Glutamatergic neuron (in vitro differentiated cells): ENCODE data around the gene RNF123. TPM values are rescaled to one million over a fixed set of nuclear protein-coding genes. Genes with fewer than 3 reads are reported as not detected.

ENCODE experiments used
- DNase-seq: peaks from one replicate; pipeline ENCODE4 v3.0.0; 2022
- H3K27ac Mint-ChIP-seq: one replicate; pipeline ENCODE4 v1.8.0; 2020; ENCODE audit warnings: mild to moderate bottlenecking, mixed read lengths, inconsistent platforms; ENCODE audit not compliant: unreplicated experiment
- H3K27me3 Mint-ChIP-seq: one replicate; pipeline ENCODE4 v1.8.0; 2020; ENCODE audit warnings: mild to moderate bottlenecking, moderate library complexity, mixed read lengths, inconsistent platforms; ENCODE audit not compliant: unreplicated experiment
- H3K36me3 Mint-ChIP-seq: one replicate; pipeline ENCODE4 v1.8.0; 2020; ENCODE audit warnings: mild to moderate bottlenecking, mixed read lengths, inconsistent platforms; ENCODE audit not compliant: unreplicated experiment
- H3K4me1 Mint-ChIP-seq: one replicate; pipeline ENCODE4 v1.8.0; 2020; ENCODE audit warnings: mild to moderate bottlenecking, low read depth, mixed read lengths, inconsistent platforms; ENCODE audit not compliant: unreplicated experiment
- H3K4me3 Mint-ChIP-seq: one replicate; pipeline ENCODE4 v1.8.0; 2020; ENCODE audit warnings: mild to moderate bottlenecking, mixed read lengths, inconsistent platforms; ENCODE audit not compliant: unreplicated experiment
- H3K9me3 Mint-ChIP-seq: one replicate; pipeline ENCODE4 v1.8.0; 2020; ENCODE audit warnings: mild to moderate bottlenecking, moderate library complexity, mixed read lengths, inconsistent platforms; ENCODE audit not compliant: unreplicated experiment
- total RNA-seq: library from RNA; stranded (reverse); fragmentation: NEBNext Ultra II Directional; extraction: Animal tissue kit (Norgen Biotek cat#: 25700); gene quantifications from one replicate; pipeline ENCODE4 v1.2.1, GENCODE V29; 2021; ENCODE audit not compliant: unreplicated experiment
- TF ChIP-seq, protein P1 (sequence below): fragments of 200-600 bp; sonication (generic); IDR thresholded peaks from one replicate; pipeline ENCODE4 v1.5.0; 2021; ENCODE audit not compliant: partially characterized antibody, unreplicated experiment

Gene RNF123
- total RNA-seq, 1 donor from 2014 or later, result 56.6 TPM

DNA sequence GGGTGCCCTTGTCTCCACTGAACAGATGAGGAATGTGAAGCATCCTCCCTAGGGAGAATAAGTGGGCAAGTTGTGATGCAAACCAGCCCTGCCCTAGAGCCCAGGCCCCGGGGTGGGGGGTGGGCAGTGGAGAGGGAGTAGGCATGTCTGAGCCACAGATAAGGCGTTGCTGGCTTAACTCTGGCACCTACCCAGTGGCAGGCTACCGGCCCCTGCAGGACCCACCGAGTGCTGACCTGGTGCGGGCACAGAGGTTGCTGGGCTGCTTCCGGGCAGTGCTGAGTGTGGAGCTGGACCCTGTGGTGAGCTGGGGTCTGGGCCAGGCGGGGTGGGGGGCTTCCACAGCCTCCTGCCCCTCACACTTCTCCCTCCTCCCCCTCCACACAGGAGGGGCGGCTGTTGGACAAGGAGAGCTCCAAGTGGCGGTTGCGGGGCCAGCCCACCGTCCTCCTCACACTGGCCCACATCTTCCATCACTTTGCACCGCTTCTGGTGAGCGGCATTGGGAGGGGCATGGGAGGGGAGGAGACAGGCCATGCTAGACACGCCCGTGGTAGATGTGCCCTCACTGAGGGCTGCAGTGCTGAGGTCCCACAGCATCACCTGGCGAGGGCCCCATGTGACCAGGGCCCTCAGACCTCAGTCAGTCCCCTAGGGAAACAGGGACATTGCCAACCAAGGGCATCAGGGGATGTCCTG is 10.1 kb downstream of the RNF123 start:
- Mint-ChIP-seq H3K36me3 (no peaks in the 10 kb centered on the region), H3K4me1 (no peaks in the 10 kb centered on the region), H3K27me3 (peaks cover 5% of the 10 kb centered on the region), H3K27ac (no peak overlapping the region), H3K4me3 (no peak overlapping the region), H3K9me3 (no peaks in the 10 kb centered on the region)
- DNase-seq, result no peak
- TF ChIP-seq, protein P1, sequence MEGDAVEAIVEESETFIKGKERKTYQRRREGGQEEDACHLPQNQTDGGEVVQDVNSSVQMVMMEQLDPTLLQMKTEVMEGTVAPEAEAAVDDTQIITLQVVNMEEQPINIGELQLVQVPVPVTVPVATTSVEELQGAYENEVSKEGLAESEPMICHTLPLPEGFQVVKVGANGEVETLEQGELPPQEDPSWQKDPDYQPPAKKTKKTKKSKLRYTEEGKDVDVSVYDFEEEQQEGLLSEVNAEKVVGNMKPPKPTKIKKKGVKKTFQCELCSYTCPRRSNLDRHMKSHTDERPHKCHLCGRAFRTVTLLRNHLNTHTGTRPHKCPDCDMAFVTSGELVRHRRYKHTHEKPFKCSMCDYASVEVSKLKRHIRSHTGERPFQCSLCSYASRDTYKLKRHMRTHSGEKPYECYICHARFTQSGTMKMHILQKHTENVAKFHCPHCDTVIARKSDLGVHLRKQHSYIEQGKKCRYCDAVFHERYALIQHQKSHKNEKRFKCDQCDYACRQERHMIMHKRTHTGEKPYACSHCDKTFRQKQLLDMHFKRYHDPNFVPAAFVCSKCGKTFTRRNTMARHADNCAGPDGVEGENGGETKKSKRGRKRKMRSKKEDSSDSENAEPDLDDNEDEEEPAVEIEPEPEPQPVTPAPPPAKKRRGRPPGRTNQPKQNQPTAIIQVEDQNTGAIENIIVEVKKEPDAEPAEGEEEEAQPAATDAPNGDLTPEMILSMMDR, result no peak

DNA sequence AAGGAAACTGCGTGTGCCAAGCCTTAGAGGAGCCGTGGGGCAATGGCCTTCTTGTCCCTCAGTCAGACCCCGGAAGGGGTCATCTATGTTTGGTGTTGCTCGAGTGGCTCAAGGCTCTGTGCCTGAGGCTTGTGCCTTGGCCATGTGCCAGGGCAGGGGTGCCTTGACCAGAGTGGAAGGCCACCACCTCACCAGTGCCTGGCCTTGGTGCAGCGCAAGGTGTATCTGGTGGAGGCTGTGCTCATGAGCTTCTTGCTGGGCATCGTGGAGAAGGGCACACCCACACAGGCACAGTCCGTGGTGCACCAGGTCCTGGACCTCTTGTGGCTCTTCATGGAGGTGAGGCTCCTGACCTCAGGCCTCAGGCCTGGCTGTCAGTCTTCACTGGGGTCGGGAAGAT is 10.7 kb downstream of the RNF123 start:
- H3K27me3 Mint-ChIP-seq, result peaks cover 5% of the 10 kb centered on the region
- TF ChIP-seq, protein P1, result no peak
- no peaks in the 10 kb centered on the region for H3K36me3 Mint-ChIP-seq
- no peak overlapping the region for H3K27ac Mint-ChIP-seq
- H3K4me3 Mint-ChIP-seq, result no peak overlapping the region
- H3K9me3 Mint-ChIP-seq, result no peaks in the 10 kb centered on the region
- H3K4me1 Mint-ChIP-seq, result no peaks in the 10 kb centered on the region
- no peak for DNase-seq

DNA sequence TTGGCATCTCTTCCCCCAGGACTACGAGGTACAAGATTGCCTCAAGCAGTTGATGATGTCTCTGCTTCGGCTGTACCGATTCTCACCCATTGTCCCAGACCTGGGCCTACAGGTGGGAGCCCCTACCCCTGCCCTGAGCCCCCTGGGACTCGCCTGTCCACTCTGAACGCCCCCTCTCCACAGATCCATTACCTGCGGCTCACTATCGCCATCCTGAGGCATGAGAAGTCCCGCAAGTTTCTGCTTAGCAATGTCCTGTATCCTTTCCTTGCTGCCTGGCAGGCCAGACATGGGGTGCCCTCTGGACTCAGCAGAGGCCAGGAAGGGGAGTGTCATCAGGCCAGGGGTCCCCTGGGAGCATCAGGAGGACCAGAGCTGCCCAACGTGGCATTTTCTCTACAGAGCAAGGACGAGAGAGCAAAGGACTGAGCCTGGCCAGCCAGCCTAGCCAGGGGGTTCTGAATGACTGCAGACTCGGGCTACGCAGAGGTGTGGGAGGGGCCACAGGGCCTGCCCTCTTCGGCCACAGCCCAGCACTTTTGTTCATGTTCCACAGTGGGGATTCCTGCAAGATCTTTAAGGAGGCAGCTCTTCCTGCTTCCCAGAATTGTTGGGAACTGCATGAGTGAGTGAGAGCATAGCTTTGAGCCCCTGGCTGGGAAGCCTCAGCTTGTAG is 11.2 kb downstream of the RNF123 start:
- Mint-ChIP-seq H3K27ac (no peak overlapping the region), H3K9me3 (no peaks in the 10 kb centered on the region), H3K4me1 (no peaks in the 10 kb centered on the region), H3K27me3 (peaks cover 5% of the 10 kb centered on the region), H3K4me3 (no peak overlapping the region), H3K36me3 (no peaks in the 10 kb centered on the region)
- no peak for DNase-seq
- TF ChIP-seq, protein P1, result no peak

DNA sequence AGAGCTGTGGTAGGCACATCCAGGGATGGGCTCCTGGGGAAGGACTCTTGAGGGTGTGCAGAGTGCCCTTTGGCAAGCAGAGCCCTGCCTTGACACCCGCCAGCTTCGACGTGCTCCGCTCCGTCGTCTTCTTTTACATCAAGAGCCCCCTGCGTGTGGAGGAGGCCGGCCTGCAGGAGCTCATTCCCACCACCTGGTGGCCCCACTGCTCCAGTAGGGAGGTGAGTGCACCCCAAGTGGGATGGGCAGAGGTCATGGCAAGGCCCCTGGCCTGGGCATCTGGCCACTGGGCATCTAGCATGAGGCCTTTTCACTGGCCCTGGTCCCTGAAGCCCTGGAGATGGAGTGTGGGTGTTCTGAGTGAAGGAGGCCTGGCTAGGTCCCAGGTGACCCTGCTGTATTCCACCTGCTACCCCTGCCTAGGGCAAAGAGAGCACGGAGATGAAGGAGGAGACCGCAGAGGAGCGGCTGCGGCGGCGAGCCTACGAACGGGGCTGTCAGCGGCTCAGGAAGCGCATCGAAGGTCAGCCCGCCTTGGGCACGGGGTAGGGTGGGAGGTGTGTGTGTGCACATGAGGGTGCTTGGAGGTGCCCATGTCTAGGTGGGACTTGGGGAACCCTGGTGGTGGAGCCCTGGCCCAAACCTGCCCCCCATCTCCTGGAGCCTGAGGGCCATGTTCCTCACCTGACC is 12.2 kb downstream of the RNF123 start:
- Mint-ChIP-seq H3K27me3 (peaks cover 5% of the 10 kb centered on the region), H3K4me1 (peaks cover under 1% of the 10 kb centered on the region)

More for the DNA sequence above, 12.2 kb downstream of the RNF123 start:
- peak; percentile 68 for DNase-seq
- Mint-ChIP-seq H3K27ac (no peak overlapping the region), H3K4me3 (no peak overlapping the region), H3K36me3 (no peaks in the 10 kb centered on the region), H3K9me3 (no peaks in the 10 kb centered on the region)
- TF ChIP-seq, protein P1, result peak; percentile 56
